ENCODE measurements around the gene ZNF423. TPM values are rescaled to one million over a fixed set of nuclear protein-coding genes. Genes with fewer than 3 reads are reported as not detected.
"Not testable (repeated sequence)": the region's sequence is repeated elsewhere in the genome, so short reads cannot be mapped to it uniquely, and the experiment has no call there.

The ZNF423 gene
- total RNA-seq, 1 donor: 11.6 TPM

- Histone ChIP-seq H3K4me3 (ENCODE audit: insufficient read depth, low read length) (no peak overlapping the region), H3K4me1 (ENCODE audit: insufficient read depth, low read length) (peaks cover 8% of the 10 kb centered on the region), H4K20me1 (ENCODE audit: insufficient read depth, low read length) (peaks cover 5% of the 10 kb centered on the region), H3K79me2 (ENCODE audit: insufficient read depth, low read length) (no peaks in the 10 kb centered on the region), H3K36me3 (ENCODE audit: insufficient read depth, low read length) (no peaks in the 10 kb centered on the region), H3K9me3 (ENCODE audit: low read depth, low read length) (no peaks in the 10 kb centered on the region), H2AFZ (ENCODE audit: low read length) (no peak overlapping the region), H3K27me3 (ENCODE audit: insufficient read depth, low read length) (peaks cover 2% of the 10 kb centered on the region), H3K27ac (ENCODE audit: low read depth, low read length) (no peak overlapping the region), H3K4me2 (ENCODE audit: insufficient read depth, low read length) (no peak overlapping the region)
- no peak for DNase-seq (ENCODE audit: insufficient read length, low spot score, missing footprints)
- no peak for TF ChIP-seq CTCF (IDR thresholded peaks at IDR 0.05; ENCODE audit: extremely low read depth, low read depth, low read length)
Measured at GRCh38 chr16:49564496-49565229, 291.2 kb downstream of the ZNF423 start.

GRCh38 chr16:49563666-49564065 lies 292.2 kb downstream of the ZNF423 start:
- H3K9me3 ChIP-seq (ENCODE audit: low read depth, low read length): no peaks in the 10 kb centered on the region
- no peak overlapping the region for H3K4me2 ChIP-seq (ENCODE audit: insufficient read depth, low read length)
- H3K4me1 ChIP-seq (ENCODE audit: insufficient read depth, low read length): peaks cover 8% of the 10 kb centered on the region
- H4K20me1 ChIP-seq (ENCODE audit: insufficient read depth, low read length): peaks cover 5% of the 10 kb centered on the region
- no peak overlapping the region for H3K27ac ChIP-seq (ENCODE audit: low read depth, low read length)
- DNase-seq (ENCODE audit: insufficient read length, low spot score, missing footprints): no peak
- H3K36me3 ChIP-seq (ENCODE audit: insufficient read depth, low read length): no peaks in the 10 kb centered on the region
- TF ChIP-seq CTCF (IDR thresholded peaks at IDR 0.05; ENCODE audit: extremely low read depth, low read depth, low read length): no peak
- no peaks in the 10 kb centered on the region for H3K79me2 ChIP-seq (ENCODE audit: insufficient read depth, low read length)
- H3K27me3 ChIP-seq (ENCODE audit: insufficient read depth, low read length): peaks cover 2% of the 10 kb centered on the region
- no peak overlapping the region for H3K4me3 ChIP-seq (ENCODE audit: insufficient read depth, low read length)
- no peak overlapping the region for H2AFZ ChIP-seq (ENCODE audit: low read length)

- not testable (repeated sequence) for H3K4me3 ChIP-seq (ENCODE audit: insufficient read depth, low read length); H3K4me1 ChIP-seq (ENCODE audit: insufficient read depth, low read length); H3K36me3 ChIP-seq (ENCODE audit: insufficient read depth, low read length); H3K4me2 ChIP-seq (ENCODE audit: insufficient read depth, low read length); H4K20me1 ChIP-seq (ENCODE audit: insufficient read depth, low read length); H2AFZ ChIP-seq (ENCODE audit: low read length); H3K27me3 ChIP-seq (ENCODE audit: insufficient read depth, low read length); DNase-seq (ENCODE audit: insufficient read length, low spot score, missing footprints); H3K79me2 ChIP-seq (ENCODE audit: insufficient read depth, low read length); H3K27ac ChIP-seq (ENCODE audit: low read depth, low read length); H3K9me3 ChIP-seq (ENCODE audit: low read depth, low read length)
Measured at GRCh38 chr16:49562894-49563293, 293.0 kb downstream of the ZNF423 start.

- H4K20me1 ChIP-seq (ENCODE audit: insufficient read depth, low read length): peaks cover 5% of the 10 kb centered on the region
- H3K4me3 ChIP-seq (ENCODE audit: insufficient read depth, low read length): no peak overlapping the region
- DNase-seq (ENCODE audit: insufficient read length, low spot score, missing footprints): no peak
- H3K36me3 ChIP-seq (ENCODE audit: insufficient read depth, low read length): no peaks in the 10 kb centered on the region
- H3K4me2 ChIP-seq (ENCODE audit: insufficient read depth, low read length): no peak overlapping the region
- no peak overlapping the region for H3K27ac ChIP-seq (ENCODE audit: low read depth, low read length)
- no peaks in the 10 kb centered on the region for H3K9me3 ChIP-seq (ENCODE audit: low read depth, low read length)
- H3K79me2 ChIP-seq (ENCODE audit: insufficient read depth, low read length): no peaks in the 10 kb centered on the region
- peaks cover 2% of the 10 kb centered on the region for H3K27me3 ChIP-seq (ENCODE audit: insufficient read depth, low read length)
- H2AFZ ChIP-seq (ENCODE audit: low read length): no peak overlapping the region
- peaks cover 8% of the 10 kb centered on the region for H3K4me1 ChIP-seq (ENCODE audit: insufficient read depth, low read length)
- no peak for TF ChIP-seq CTCF (IDR thresholded peaks at IDR 0.05; ENCODE audit: extremely low read depth, low read depth, low read length)
Measured at GRCh38 chr16:49562228-49562627, 293.7 kb downstream of the ZNF423 start.
